GM23338 (cell line): Measurements from ENCODE around the gene HINT2. TPM values are rescaled to one million over a fixed set of nuclear protein-coding genes. Genes with fewer than 3 reads are reported as not detected.

Source experiments
- ATAC-seq: fragments of 200-7000 bp; cut with Tn5 transposase; 3 replicates; pipeline ENCODE4 v1.9.1; 2020
- DNase-seq: peaks from one replicate; pipeline ENCODE4 v3.0.0-alpha.2; 2015; ENCODE audit warnings: low spot score
- H2AFZ ChIP-seq: fragments of 200-600 bp; sonication (generic); 2 replicates; pipeline ENCODE4 v1.8.0; 2016; ENCODE audit warnings: antibody characterized with exemption, mild to moderate bottlenecking, moderate library complexity
- H3F3A ChIP-seq: fragments of 200-600 bp; sonication (generic); replicated peaks from 2 replicates; pipeline ENCODE4 v1.8.0; 2017; ENCODE audit warnings: antibody characterized with exemption, mixed run types, low read depth
- H3K27ac ChIP-seq: fragments of 200-600 bp; sonication (generic); 2 replicates; pipeline ENCODE4 v1.6.1; 2016; ENCODE audit warnings: low read depth
- H3K27me3 ChIP-seq: fragments of 200-600 bp; sonication (generic); 2 replicates; pipeline ENCODE4 v1.8.0; 2016; ENCODE audit warnings: mild to moderate bottlenecking, mixed run types, moderate library complexity; ENCODE audit not compliant: insufficient read depth
- H3K36me3 ChIP-seq: fragments of 200-600 bp; sonication (generic); 2 replicates; pipeline ENCODE4 v1.8.0; 2016; ENCODE audit warnings: mild to moderate bottlenecking; ENCODE audit not compliant: insufficient read depth
- H3K4me1 ChIP-seq: fragments of 200-600 bp; sonication (generic); 2 replicates; pipeline ENCODE4 v1.8.0; 2016; ENCODE audit warnings: mild to moderate bottlenecking, moderate library complexity; ENCODE audit not compliant: insufficient read depth
- H3K4me2 ChIP-seq: fragments of 200-600 bp; sonication (generic); 2 replicates; pipeline ENCODE4 v1.7.1; 2017; ENCODE audit warnings: mixed run types
- H3K4me3 ChIP-seq: fragments of 200-600 bp; sonication (generic); 2 replicates; pipeline ENCODE4 v1.6.1; 2016; ENCODE audit warnings: mixed run types
- H3K79me2 ChIP-seq: fragments of 200-600 bp; sonication (generic); replicated peaks from 2 replicates; pipeline ENCODE4 v1.8.0; 2017; ENCODE audit warnings: mild to moderate bottlenecking; ENCODE audit not compliant: insufficient read depth
- H3K9me2 ChIP-seq: fragments of 200-600 bp; sonication (generic); 2 replicates; pipeline ENCODE4 v1.8.0; 2017; ENCODE audit not compliant: insufficient read depth
- H4K20me1 ChIP-seq: fragments of 200-600 bp; sonication (generic); replicated peaks from 2 replicates; pipeline ENCODE4 v1.8.0; 2017; ENCODE audit warnings: mild to moderate bottlenecking; ENCODE audit not compliant: insufficient read depth
- H3K27ac Mint-ChIP-seq: 2 replicates; pipeline ENCODE4 v1.8.0; 2020; ENCODE audit warnings: inconsistent platforms, mild to moderate bottlenecking, moderate library complexity, mixed read lengths
- H3K27me3 Mint-ChIP-seq: 3 replicates; pipeline ENCODE4 v1.8.0; 2022; ENCODE audit warnings: low read depth, mild to moderate bottlenecking, moderate library complexity, mixed read lengths, inconsistent platforms; ENCODE audit not compliant: insufficient read depth, poor library complexity
- H3K36me3 Mint-ChIP-seq: 3 replicates; pipeline ENCODE4 v1.8.0; 2021; ENCODE audit warnings: low read depth, mild to moderate bottlenecking, inconsistent platforms, moderate library complexity, mixed read lengths
- H3K4me1 Mint-ChIP-seq: 3 replicates; pipeline ENCODE4 v1.8.0; 2020; ENCODE audit warnings: mild to moderate bottlenecking, inconsistent platforms, mixed read lengths
- H3K4me3 Mint-ChIP-seq: 3 replicates; pipeline ENCODE4 v1.8.0; 2021; ENCODE audit warnings: moderate library complexity, mild to moderate bottlenecking, inconsistent platforms, mixed read lengths
- H3K9me3 Mint-ChIP-seq: 3 replicates; pipeline ENCODE4 v1.8.0; 2020; ENCODE audit warnings: moderate library complexity, mild to moderate bottlenecking, inconsistent platforms, mixed read lengths
- CREB1 ChIP-seq: fragments of 250-450 bp; sonication (Bioruptor Pico); IDR thresholded peaks from 2 replicates; pipeline ENCODE4 v1.5.0; 2020; ENCODE audit warnings: low read depth, mild to moderate bottlenecking, moderate library complexity
- EZH2 ChIP-seq: fragments of 200-600 bp; sonication (generic); IDR thresholded peaks from one replicate; pipeline ENCODE4 v1.8.0; 2017; ENCODE audit warnings: antibody characterized with exemption, mild to moderate bottlenecking, low read depth; ENCODE audit not compliant: unreplicated experiment
- EZH2phosphoT487 ChIP-seq: fragments of 200-600 bp; sonication (generic); IDR thresholded peaks from one replicate; pipeline ENCODE4 v1.8.1; 2018; ENCODE audit warnings: antibody characterized with exemption; ENCODE audit not compliant: unreplicated experiment
- JUNB ChIP-seq: IDR thresholded peaks from one replicate; pipeline ENCODE4 v1.6.1; 2016; ENCODE audit warnings: antibody characterized with exemption; ENCODE audit not compliant: unreplicated experiment
- NANOG ChIP-seq: IDR thresholded peaks from 2 replicates; pipeline ENCODE4 v1.6.1; 2016; ENCODE audit warnings: antibody characterized with exemption, borderline replicate concordance
- POLR2AphosphoS5 ChIP-seq: IDR thresholded peaks from 2 replicates; pipeline ENCODE4 v1.6.1; 2016; ENCODE audit warnings: antibody characterized with exemption, low read depth
- STAT1 ChIP-seq: IDR thresholded peaks from one replicate; pipeline ENCODE4 v1.6.1; 2016; ENCODE audit warnings: antibody characterized with exemption; ENCODE audit not compliant: unreplicated experiment
- ZNF114 ChIP-seq: fragments of 250-450 bp; sonication (Bioruptor Pico); IDR thresholded peaks from 2 replicates; pipeline ENCODE4 v1.5.0; 2020; ENCODE audit warnings: mild to moderate bottlenecking, moderate library complexity
- ZNF331 ChIP-seq: fragments of 250-450 bp; sonication (Bioruptor Pico); IDR thresholded peaks from 2 replicates; pipeline ENCODE4 v1.5.0; 2020; ENCODE audit warnings: low read depth, mild to moderate bottlenecking, moderate library complexity
- polyA plus RNA-seq: library from polyadenylated mRNA; unstranded; fragments of >200 nt; fragmentation: Nextera tagmentation; extraction: Ambion mirVana; gene quantifications from 2 replicates; pipeline ENCODE4 v1.2.1, GENCODE V29; 2016
- total RNA-seq: library from RNA; depleted of rRNA; stranded (reverse); fragments of >200 nt; shearing (Covaris generic); gene quantifications from 2 replicates; pipeline ENCODE4 v1.2.3, GENCODE V29; 2014
- TF ChIP-seq, protein P1 (sequence below): IDR thresholded peaks from one replicate; pipeline ENCODE4 v1.6.1; 2018; ENCODE audit warnings: antibody characterized with exemption; ENCODE audit not compliant: unreplicated experiment
- TF ChIP-seq, protein P2 (sequence below), 2 experiments: fragments of 200-600 bp in 1 of 2; sonication (generic) in 1 of 2; conservative IDR thresholded peaks; 2 replicates each; pipeline versions ENCODE4 v1.5.1 to v1.6.1; 2016 to 2017; ENCODE audit warnings: antibody characterized with exemption in 2 of 2, low read depth in 2 of 2, mild to moderate bottlenecking in 2 of 2, moderate library complexity in 1 of 2
- TF ChIP-seq, protein P3 (sequence below): IDR thresholded peaks from 2 replicates; pipeline ENCODE4 v1.6.1; 2016; ENCODE audit warnings: antibody characterized with exemption
- TF ChIP-seq, protein P4 (sequence below): fragments of 250-450 bp; sonication (Bioruptor Pico); IDR thresholded peaks from 2 replicates; pipeline ENCODE4 v1.5.0; 2020; ENCODE audit warnings: mild to moderate bottlenecking, moderate library complexity

HINT2 gene
- total and polyA plus RNA-seq, 2 experiments from 2014 or later: 20.9 to 69.9 TPM

DNA sequence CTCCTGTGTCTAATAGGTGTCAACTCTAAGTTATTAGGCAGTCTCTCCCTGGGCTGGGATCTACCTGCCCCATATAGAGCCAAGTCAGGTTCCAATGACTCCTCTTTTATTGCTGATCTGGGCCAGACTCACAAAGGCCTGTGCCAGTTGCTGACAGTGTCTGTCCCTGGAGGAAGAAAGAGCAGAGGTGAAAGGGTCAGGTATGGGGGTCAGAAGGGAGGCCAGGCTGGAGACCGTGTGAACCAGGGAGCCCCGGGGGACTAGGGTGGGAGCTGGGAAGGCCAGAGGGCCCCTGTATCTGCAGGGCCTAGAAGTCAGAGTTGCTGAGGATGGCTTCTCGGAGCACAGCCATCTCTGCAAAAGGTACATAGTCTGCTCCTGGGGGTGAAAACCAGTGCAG is 3.5 kb upstream of the HINT2 start:
- no peak for DNase-seq
- no peaks in the 10 kb centered on the region for H3K79me2 ChIP-seq
- no peak overlapping the region for H3K4me3 ChIP-seq
- no peak overlapping the region for H2AFZ ChIP-seq
- H4K20me1 ChIP-seq: no peaks in the 10 kb centered on the region
- H3K4me3 Mint-ChIP-seq: no peak overlapping the region
- peaks cover 17% of the 10 kb centered on the region for H3K4me1 ChIP-seq
- no peaks in the 10 kb centered on the region for H3K9me2 ChIP-seq
- no peak for ATAC-seq
- H3K36me3 Mint-ChIP-seq: peaks cover 2% of the 10 kb centered on the region; the same call in 1 of the 3 replicates
- H3K4me2 ChIP-seq: no peak overlapping the region
- no peaks in the 10 kb centered on the region for H3K27me3 ChIP-seq
- H3K36me3 ChIP-seq: no peaks in the 10 kb centered on the region
- no peak overlapping the region for H3K27ac Mint-ChIP-seq
- H3K9me3 Mint-ChIP-seq: peaks cover 3% of the 10 kb centered on the region; the same call in 2 of the 3 replicates
- H3F3A ChIP-seq: peaks cover 4% of the 10 kb centered on the region; the same call in 1 of the 2 replicates
- TF ChIP-seq CREB1 (CRISPR knock-in tag): no peak
- TF ChIP-seq, protein P1, sequence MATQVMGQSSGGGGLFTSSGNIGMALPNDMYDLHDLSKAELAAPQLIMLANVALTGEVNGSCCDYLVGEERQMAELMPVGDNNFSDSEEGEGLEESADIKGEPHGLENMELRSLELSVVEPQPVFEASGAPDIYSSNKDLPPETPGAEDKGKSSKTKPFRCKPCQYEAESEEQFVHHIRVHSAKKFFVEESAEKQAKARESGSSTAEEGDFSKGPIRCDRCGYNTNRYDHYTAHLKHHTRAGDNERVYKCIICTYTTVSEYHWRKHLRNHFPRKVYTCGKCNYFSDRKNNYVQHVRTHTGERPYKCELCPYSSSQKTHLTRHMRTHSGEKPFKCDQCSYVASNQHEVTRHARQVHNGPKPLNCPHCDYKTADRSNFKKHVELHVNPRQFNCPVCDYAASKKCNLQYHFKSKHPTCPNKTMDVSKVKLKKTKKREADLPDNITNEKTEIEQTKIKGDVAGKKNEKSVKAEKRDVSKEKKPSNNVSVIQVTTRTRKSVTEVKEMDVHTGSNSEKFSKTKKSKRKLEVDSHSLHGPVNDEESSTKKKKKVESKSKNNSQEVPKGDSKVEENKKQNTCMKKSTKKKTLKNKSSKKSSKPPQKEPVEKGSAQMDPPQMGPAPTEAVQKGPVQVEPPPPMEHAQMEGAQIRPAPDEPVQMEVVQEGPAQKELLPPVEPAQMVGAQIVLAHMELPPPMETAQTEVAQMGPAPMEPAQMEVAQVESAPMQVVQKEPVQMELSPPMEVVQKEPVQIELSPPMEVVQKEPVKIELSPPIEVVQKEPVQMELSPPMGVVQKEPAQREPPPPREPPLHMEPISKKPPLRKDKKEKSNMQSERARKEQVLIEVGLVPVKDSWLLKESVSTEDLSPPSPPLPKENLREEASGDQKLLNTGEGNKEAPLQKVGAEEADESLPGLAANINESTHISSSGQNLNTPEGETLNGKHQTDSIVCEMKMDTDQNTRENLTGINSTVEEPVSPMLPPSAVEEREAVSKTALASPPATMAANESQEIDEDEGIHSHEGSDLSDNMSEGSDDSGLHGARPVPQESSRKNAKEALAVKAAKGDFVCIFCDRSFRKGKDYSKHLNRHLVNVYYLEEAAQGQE: no peak
- TF ChIP-seq ZNF331 (CRISPR knock-in tag): no peak
- TF ChIP-seq, protein P2, sequence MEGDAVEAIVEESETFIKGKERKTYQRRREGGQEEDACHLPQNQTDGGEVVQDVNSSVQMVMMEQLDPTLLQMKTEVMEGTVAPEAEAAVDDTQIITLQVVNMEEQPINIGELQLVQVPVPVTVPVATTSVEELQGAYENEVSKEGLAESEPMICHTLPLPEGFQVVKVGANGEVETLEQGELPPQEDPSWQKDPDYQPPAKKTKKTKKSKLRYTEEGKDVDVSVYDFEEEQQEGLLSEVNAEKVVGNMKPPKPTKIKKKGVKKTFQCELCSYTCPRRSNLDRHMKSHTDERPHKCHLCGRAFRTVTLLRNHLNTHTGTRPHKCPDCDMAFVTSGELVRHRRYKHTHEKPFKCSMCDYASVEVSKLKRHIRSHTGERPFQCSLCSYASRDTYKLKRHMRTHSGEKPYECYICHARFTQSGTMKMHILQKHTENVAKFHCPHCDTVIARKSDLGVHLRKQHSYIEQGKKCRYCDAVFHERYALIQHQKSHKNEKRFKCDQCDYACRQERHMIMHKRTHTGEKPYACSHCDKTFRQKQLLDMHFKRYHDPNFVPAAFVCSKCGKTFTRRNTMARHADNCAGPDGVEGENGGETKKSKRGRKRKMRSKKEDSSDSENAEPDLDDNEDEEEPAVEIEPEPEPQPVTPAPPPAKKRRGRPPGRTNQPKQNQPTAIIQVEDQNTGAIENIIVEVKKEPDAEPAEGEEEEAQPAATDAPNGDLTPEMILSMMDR (conservative IDR thresholded peaks at IDR 0.05; ENCODE audit: low read depth in 2 of 2): no peak
- TF ChIP-seq, protein P3, sequence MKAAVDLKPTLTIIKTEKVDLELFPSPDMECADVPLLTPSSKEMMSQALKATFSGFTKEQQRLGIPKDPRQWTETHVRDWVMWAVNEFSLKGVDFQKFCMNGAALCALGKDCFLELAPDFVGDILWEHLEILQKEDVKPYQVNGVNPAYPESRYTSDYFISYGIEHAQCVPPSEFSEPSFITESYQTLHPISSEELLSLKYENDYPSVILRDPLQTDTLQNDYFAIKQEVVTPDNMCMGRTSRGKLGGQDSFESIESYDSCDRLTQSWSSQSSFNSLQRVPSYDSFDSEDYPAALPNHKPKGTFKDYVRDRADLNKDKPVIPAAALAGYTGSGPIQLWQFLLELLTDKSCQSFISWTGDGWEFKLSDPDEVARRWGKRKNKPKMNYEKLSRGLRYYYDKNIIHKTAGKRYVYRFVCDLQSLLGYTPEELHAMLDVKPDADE: no peak
- TF ChIP-seq POLR2AphosphoS5: no peak
- TF ChIP-seq EZH2: no peak
- TF ChIP-seq NANOG: no peak
- no peak for TF ChIP-seq STAT1
- no peak for TF ChIP-seq EZH2phosphoT487
- TF ChIP-seq ZNF114 (CRISPR knock-in tag): no peak
- TF ChIP-seq JUNB: no peak
- TF ChIP-seq, protein P4, sequence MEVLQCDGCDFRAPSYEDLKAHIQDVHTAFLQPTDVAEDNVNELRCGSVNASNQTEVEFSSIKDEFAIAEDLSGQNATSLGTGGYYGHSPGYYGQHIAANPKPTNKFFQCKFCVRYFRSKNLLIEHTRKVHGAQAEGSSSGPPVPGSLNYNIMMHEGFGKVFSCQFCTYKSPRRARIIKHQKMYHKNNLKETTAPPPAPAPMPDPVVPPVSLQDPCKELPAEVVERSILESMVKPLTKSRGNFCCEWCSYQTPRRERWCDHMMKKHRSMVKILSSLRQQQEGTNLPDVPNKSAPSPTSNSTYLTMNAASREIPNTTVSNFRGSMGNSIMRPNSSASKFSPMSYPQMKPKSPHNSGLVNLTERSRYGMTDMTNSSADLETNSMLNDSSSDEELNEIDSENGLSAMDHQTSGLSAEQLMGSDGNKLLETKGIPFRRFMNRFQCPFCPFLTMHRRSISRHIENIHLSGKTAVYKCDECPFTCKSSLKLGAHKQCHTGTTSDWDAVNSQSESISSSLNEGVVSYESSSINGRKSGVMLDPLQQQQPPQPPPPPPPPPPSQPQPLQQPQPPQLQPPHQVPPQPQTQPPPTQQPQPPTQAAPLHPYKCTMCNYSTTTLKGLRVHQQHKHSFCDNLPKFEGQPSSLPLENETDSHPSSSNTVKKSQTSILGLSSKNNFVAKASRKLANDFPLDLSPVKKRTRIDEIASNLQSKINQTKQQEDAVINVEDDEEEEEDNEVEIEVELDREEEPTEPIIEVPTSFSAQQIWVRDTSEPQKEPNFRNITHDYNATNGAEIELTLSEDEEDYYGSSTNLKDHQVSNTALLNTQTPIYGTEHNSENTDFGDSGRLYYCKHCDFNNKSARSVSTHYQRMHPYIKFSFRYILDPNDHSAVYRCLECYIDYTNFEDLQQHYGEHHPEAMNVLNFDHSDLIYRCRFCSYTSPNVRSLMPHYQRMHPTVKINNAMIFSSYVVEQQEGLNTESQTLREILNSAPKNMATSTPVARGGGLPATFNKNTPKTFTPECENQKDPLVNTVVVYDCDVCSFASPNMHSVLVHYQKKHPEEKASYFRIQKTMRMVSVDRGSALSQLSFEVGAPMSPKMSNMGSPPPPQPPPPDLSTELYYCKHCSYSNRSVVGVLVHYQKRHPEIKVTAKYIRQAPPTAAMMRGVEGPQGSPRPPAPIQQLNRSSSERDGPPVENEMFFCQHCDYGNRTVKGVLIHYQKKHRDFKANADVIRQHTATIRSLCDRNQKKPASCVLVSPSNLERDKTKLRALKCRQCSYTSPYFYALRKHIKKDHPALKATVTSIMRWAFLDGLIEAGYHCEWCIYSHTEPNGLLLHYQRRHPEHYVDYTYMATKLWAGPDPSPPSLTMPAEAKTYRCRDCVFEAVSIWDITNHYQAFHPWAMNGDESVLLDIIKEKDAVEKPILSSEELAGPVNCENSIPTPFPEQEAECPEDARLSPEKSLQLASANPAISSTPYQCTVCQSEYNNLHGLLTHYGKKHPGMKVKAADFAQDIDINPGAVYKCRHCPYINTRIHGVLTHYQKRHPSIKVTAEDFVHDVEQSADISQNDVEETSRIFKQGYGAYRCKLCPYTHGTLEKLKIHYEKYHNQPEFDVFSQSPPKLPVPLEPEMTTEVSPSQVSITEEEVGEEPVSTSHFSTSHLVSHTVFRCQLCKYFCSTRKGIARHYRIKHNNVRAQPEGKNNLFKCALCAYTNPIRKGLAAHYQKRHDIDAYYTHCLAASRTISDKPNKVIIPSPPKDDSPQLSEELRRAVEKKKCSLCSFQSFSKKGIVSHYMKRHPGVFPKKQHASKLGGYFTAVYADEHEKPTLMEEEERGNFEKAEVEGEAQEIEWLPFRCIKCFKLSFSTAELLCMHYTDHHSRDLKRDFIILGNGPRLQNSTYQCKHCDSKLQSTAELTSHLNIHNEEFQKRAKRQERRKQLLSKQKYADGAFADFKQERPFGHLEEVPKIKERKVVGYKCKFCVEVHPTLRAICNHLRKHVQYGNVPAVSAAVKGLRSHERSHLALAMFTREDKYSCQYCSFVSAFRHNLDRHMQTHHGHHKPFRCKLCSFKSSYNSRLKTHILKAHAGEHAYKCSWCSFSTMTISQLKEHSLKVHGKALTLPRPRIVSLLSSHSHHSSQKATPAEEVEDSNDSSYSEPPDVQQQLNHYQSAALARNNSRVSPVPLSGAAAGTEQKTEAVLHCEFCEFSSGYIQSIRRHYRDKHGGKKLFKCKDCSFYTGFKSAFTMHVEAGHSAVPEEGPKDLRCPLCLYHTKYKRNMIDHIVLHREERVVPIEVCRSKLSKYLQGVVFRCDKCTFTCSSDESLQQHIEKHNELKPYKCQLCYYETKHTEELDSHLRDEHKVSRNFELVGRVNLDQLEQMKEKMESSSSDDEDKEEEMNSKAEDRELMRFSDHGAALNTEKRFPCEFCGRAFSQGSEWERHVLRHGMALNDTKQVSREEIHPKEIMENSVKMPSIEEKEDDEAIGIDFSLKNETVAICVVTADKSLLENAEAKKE (CRISPR knock-in tag): no peak
- peaks cover 10% of the 10 kb centered on the region for H3K27me3 Mint-ChIP-seq
- no peak overlapping the region for H3K27ac ChIP-seq
- peaks cover 20% of the 10 kb centered on the region for H3K4me1 Mint-ChIP-seq
